Mesodermal cell (in vitro differentiated cells): ENCODE results near the gene FBXO30.

ENCODE experiments used
- H3K27ac ChIP-seq: 2 replicates; pipeline ENCODE4 v1.7.0; 2013; ENCODE audit warnings: mild to moderate bottlenecking, low read depth, low read length, moderate library complexity; ENCODE audit not compliant: severe bottlenecking
- H3K36me3 ChIP-seq: 2 replicates; pipeline ENCODE4 v1.7.1; 2013; ENCODE audit warnings: mild to moderate bottlenecking, low read length, moderate library complexity; ENCODE audit not compliant: control insufficient read depth, insufficient read depth
- H3K4me1 ChIP-seq: one replicate; pipeline ENCODE4 v1.7.1; 2013; ENCODE audit warnings: mild to moderate bottlenecking, low read length; ENCODE audit not compliant: insufficient read depth, control insufficient read depth, poor library complexity, severe bottlenecking
- H3K4me3 ChIP-seq: 2 replicates; pipeline ENCODE4 v1.7.0; 2013; ENCODE audit warnings: low read length, control low read depth, mild to moderate bottlenecking; ENCODE audit not compliant: insufficient read depth, poor library complexity, severe bottlenecking; ENCODE audit errors: extremely low read depth
- H3K9me3 ChIP-seq: 2 replicates; pipeline ENCODE4 v1.7.1; 2013; ENCODE audit warnings: mild to moderate bottlenecking, low read length, moderate library complexity; ENCODE audit not compliant: control insufficient read depth
- WGBS, 2 experiments: methylation state at CpG; one replicate each; pipeline ENCODE4 v1.1.5; 2013; ENCODE audit warnings: missing lambda C conversion rate in 2 of 2; ENCODE audit not compliant: insufficient coverage in 2 of 2; 5-methylcytosine and 5-hydroxymethylcytosine counted together

FBXO30 gene

DNA sequence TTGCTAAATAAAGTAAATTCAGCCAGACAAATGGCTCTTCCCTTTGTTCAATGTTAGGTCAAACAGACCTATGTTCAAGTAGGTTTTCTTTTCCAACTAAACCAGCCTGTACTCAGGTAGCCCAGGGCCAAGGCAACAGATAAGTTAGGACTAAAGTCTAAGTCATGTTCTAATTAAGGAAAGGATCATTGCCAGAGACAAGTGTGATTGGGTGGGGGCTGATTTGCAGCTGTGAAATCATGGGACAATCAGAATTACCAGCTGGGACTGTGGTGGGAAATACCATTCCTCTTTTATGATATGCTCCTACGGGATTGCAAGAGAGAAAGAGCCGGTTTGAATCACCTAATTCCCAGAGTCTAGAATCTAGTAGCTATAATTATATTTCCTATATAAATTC lies 4.2 kb upstream of the FBXO30 start:
- Histone ChIP-seq H3K9me3 (no peaks in the 10 kb centered on the region), H3K4me3 (no peak overlapping the region), H3K36me3 (no peaks in the 10 kb centered on the region), H3K4me1 (no peaks in the 10 kb centered on the region), H3K27ac (no peak overlapping the region)
- WGBS, 2 experiments = no CpG with 5 or more reads among the region's 2 CpGs

DNA sequence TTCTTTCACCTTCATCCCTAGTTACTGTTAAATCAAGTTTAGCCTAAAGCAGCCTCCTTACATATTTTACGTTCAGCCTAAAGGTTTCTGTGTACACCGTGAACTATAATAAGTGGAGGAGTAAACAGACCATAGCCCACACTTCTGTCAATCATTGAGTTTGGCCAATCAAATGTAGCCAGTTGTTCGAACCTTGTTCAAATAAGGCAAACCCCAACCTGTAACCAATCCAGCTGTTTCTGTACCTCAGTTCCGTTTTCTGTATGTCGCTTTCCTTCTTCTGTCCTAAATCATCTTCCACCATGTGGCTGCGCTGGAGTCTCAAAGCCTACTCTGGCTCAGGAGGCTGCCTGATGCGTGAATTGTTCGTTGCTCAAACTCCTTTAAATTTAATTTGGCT lies 1.8 kb upstream of the FBXO30 start:
- 95 to 100% methylated on average over 3 to 4 of the region's 8 CpGs for WGBS, 2 experiments

DNA sequence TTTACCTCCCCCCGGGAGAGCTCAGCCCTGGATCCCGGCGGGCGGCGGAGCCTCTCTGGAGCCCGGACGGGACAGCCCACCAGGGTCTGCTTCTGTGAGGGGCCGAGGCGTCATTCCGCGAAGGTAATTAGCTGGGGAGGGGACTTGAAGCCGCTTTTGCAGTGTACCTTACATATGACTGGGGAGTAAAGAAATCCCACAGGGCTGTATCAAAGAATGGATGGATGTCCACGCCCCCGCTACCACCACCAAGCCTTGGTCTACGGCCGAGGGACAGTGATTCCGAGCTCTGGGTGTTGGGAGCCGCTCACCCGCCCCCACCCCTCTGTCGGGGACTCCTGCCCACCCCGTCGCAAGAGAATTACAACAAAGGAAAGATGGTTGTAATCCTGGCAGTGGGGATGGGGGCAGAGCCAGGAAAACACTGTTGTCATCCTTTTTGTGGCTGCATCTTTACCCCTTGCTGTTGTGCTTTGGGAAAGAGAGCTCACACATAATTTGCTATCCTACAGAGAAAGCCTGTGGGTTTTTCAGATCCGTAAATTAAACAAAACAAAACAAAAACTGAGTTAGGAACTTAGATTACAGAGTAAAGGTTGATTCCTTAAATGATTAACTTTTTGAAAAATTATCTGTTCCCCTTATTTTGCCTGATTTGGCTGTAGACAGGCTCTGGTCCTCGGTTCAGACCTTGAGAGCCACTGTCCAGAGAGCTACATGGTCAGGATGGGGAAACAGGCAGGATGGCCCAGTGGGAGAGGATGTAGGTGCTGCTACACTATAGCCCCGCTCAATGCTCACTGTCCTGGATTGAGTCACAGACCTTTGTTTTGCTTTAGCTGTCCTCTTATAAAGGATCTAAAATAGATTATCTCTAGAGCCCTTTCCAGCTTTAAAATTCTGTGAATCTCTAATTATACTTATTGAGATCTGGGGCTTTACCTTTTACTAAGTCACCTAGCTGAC lies 997 bp upstream of the FBXO30 start:
- Histone ChIP-seq H3K27ac (peak overlapping the region; percentile 97), H3K4me3 (peak overlapping the region; percentile 67), H3K36me3 (no peaks in the 10 kb centered on the region), H3K9me3 (no peaks in the 10 kb centered on the region), H3K4me1 (peaks cover 6% of the 10 kb centered on the region)
- WGBS, 2 experiments = 6 to 12% methylated on average over 10 to 17 of the region's 25 CpGs

More for the DNA sequence above, 1.8 kb upstream of the FBXO30 start:
- Histone ChIP-seq H3K4me1 (peaks cover 5% of the 10 kb centered on the region), H3K36me3 (no peaks in the 10 kb centered on the region), H3K27ac (no peak overlapping the region), H3K9me3 (no peaks in the 10 kb centered on the region), H3K4me3 (no peak overlapping the region)

DNA sequence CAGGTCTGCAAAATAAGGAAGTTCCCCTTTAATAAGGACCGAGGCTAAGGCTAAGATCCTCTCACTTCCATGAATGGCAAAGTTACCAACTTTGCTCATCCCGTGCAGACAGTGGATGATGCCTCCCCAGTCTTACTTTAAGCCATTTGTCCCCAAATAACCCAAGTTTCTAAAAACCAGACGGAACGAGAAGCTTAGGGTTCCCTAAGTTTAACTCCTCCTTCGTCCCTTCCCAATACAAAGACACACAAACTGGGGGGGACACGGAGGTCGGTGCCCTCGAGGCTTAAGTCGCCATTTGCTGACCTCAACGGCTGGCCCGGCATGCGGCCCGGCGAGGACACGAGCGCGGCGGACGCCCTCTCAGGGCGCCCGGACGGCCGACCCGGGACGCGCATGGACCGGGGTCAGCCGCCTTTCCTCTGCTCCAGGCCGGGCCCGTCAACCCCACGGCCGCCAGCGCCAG lies 527 bp downstream of the FBXO30 start:
- 0% methylated on average over 28 to 30 of the region's 33 CpGs for WGBS, 2 experiments

DNA sequence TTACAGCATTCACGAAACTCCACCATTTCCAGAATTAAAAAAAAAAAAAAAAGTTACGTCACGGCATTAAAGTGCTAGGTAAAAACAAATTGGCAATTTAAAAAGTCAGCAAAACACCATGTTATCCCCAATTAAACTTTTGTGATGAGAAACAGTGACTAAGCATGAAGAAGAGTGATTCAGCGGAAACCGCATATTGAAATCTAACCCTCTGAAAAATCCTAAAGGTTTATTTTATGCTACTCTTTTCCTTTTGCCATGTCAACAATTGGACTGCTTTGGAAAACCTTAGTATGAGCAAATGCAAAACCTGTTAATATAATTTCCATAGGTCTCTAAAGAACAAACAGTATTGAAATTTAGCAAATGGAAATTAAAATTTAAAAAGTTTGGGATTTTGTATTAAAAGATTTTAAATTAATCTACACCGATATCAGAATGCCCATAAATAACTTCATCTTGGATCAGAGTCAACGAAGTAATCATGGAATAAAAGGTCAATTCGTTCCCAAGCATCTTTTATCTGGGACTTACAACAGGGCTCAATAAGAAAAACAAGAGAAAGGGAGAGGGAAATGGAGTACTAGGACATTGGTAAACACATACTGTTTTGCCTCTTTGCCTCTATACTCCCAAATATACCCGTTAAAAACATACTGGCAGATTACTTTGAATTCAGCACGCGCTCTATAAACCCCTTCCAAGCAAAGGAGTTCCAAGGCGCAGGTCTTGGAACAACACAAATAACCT lies 1.1 kb downstream of the FBXO30 start:
- Histone ChIP-seq H3K4me3 (peak overlapping the region; percentile 67), H3K9me3 (no peaks in the 10 kb centered on the region), H3K4me1 (peaks cover 6% of the 10 kb centered on the region), H3K27ac (peak overlapping the region; percentile 97), H3K36me3 (no peaks in the 10 kb centered on the region)
- 0% methylated on average over 1 to 4 of the region's 12 CpGs for WGBS, 2 experiments

More for the DNA sequence above, 527 bp downstream of the FBXO30 start:
- peaks cover 6% of the 10 kb centered on the region for H3K4me1 ChIP-seq
- H3K27ac ChIP-seq = peak overlapping the region; percentile 97
- peak overlapping the region; percentile 67 for H3K4me3 ChIP-seq
- no peaks in the 10 kb centered on the region for H3K9me3 ChIP-seq
- no peaks in the 10 kb centered on the region for H3K36me3 ChIP-seq

DNA sequence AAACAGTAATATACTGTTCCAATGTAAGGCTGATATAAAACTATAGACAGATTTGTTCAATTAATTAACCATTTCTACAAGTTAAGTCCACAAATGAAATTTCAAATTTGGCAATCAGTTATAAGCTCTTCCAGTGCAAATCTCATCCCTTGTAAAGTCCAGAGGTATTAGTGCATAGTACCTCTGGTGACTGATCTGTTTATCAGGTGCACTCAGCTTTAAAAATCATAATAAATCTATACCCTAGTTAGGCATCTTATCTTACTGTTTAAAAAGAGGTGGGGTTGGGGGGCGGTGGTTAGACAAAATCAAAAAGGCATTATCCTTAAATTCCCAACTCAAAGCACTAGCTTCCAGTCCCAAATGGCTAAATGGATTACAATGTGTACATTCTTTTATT lies 2.9 kb downstream of the FBXO30 start:
- H3K4me1 ChIP-seq = peaks cover 6% of the 10 kb centered on the region
- peak overlapping the region; percentile 67 for H3K4me3 ChIP-seq
- no CpG with 5 or more reads among the region's 1 CpG for WGBS, 2 experiments
- no peaks in the 10 kb centered on the region for H3K9me3 ChIP-seq
- peaks cover 4% of the 10 kb centered on the region for H3K36me3 ChIP-seq
- H3K27ac ChIP-seq = no peak overlapping the region

DNA sequence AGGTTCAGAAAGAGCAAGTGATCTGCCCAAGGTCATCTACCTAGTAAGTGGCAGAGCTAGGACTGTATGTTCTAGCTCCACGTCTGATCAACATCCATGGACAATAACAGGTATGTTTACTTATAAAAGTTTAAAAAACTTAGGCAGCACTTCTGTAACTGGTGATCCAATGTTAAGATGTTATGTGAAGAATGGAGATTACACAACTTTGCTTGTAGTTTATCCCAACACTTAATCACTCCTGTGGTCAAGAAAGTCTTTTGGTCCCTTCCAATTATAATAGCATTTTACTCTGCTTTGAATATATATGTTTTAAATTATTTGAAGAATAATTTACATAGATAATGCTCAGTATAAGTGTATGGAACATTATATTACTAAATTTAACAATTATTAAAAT lies 4.8 kb downstream of the FBXO30 start:
- Histone ChIP-seq H3K4me3 (no peak overlapping the region), H3K9me3 (no peaks in the 10 kb centered on the region), H3K36me3 (peaks cover 19% of the 10 kb centered on the region), H3K4me1 (peaks cover 6% of the 10 kb centered on the region), H3K27ac (no peak overlapping the region)
- no CpG with 5 or more reads among the region's 1 CpG for WGBS, 2 experiments

DNA sequence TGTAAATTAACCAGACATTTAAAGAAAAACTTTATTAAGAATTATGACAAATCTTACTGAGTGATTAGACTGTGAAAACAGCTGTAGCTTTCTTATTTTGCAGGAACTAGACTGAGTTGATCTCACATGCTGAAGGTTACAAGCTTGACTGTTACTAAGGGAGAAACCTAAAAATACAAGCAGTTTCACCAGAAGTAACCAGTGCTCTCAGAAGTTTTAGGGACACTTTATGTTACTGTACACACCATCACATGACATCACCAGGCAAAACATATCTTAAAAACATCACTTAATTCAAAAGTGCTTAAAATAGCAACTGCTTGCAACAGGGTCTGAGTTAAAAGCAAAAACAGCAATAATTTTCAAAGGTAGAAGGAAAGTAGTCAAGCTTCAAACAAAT lies 5.4 kb downstream of the FBXO30 start:
- no peak overlapping the region for H3K4me3 ChIP-seq
- H3K9me3 ChIP-seq = no peaks in the 10 kb centered on the region
- no peak overlapping the region for H3K27ac ChIP-seq
- peaks cover 6% of the 10 kb centered on the region for H3K4me1 ChIP-seq
- peaks cover 25% of the 10 kb centered on the region for H3K36me3 ChIP-seq

DNA sequence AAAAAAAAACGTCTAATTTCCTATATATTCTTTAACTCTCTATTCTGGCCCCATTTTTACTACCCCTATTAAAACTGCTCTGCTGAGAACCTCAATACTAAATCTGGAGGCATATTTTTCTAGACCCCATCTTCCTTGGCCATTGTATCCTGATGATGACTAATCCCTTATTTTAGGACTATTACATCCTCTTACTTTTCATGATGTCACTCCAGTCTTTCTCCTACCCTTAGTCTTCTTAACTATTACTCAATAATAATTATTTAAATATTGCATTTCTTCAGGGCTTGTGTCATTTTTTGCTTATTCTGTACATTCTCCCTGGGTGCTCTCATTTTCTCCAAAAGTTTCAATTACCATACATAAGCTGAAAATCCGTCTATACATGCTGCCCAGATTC lies 6.4 kb downstream of the FBXO30 start:
- no peak overlapping the region for H3K27ac ChIP-seq
- no peak overlapping the region for H3K4me3 ChIP-seq
- peaks cover 35% of the 10 kb centered on the region for H3K36me3 ChIP-seq
- H3K9me3 ChIP-seq = no peaks in the 10 kb centered on the region
- 100% methylated on average over 1 to 2 of the region's 2 CpGs for WGBS, 2 experiments
- peaks cover 6% of the 10 kb centered on the region for H3K4me1 ChIP-seq

DNA sequence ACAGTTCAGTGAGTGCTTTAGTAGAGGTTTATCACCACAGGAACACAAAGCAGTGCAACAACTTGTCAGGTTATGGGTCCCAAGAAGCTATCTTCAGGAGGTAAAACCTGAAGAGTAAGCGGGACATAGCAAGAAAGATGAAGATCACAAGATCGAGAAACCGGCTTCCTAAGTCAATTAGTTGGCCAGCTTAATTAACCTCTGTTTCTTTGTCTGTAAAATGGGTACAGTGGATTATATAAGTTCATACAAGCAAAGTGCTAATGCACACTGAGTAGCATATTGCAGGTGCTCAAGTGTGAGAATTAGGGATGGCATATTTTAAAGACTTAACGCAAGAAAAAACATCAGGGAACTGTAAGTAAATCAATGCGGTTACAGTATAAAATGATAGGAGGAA lies 12.5 kb downstream of the FBXO30 start:
- H3K36me3 ChIP-seq = peaks cover 68% of the 10 kb centered on the region
- 88 to 95% methylated on average over 3 to 4 of the region's 5 CpGs for WGBS, 2 experiments
- H3K4me1 ChIP-seq = no peaks in the 10 kb centered on the region
- H3K9me3 ChIP-seq = no peaks in the 10 kb centered on the region
- no peak overlapping the region for H3K27ac ChIP-seq
- no peak overlapping the region for H3K4me3 ChIP-seq
